Astrocyte of the spinal cord (primary cell): Measurements from ENCODE around the gene LTC4S.
A peak's percentile ranks its signal among the peaks of the same experiment; 100 is the strongest.

ENCODE experiments used
- DNase-seq: peaks from one replicate; pipeline ENCODE4 v3.0.0; 2011; ENCODE audit warnings: low read depth, low spot score
- H3K4me3 ChIP-seq: 2 replicates; pipeline ENCODE4 v1.5.1; 2011; ENCODE audit warnings: low read depth, mild to moderate bottlenecking, low read length, moderate library complexity
- in situ Hi-C: cut with HindIII; loops from 2 replicates; pipeline ENCODE4 v1.10.0; 2017; ENCODE audit warnings: low sequenced_read_pairs
- TF ChIP-seq, protein P1 (sequence below): IDR thresholded peaks from 2 replicates; pipeline ENCODE4 v1.5.1; 2012; ENCODE audit warnings: low read depth, mild to moderate bottlenecking, low read length, inconsistent platforms

The LTC4S gene

DNA sequence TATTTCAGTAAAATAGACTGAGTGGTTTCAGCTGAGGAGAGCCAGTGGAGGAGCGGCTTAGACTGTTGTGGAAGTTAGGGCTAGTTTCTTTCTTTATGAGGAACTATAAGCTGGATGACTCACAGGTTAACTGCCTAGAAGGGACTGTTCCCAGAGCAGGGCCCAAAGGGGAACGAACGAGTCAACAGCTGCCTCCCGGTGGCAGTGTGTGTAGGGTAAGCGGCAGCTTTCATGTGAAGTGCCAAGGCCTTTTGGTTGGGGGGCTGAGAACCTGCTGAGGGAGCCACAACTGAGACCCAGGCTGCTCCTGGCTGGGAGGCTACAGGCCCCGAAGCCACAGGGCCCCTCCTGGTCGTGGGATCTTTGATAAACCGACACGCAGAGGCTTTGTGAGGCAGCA is 33.9 kb downstream of the LTC4S start:
- TF ChIP-seq, protein P1, sequence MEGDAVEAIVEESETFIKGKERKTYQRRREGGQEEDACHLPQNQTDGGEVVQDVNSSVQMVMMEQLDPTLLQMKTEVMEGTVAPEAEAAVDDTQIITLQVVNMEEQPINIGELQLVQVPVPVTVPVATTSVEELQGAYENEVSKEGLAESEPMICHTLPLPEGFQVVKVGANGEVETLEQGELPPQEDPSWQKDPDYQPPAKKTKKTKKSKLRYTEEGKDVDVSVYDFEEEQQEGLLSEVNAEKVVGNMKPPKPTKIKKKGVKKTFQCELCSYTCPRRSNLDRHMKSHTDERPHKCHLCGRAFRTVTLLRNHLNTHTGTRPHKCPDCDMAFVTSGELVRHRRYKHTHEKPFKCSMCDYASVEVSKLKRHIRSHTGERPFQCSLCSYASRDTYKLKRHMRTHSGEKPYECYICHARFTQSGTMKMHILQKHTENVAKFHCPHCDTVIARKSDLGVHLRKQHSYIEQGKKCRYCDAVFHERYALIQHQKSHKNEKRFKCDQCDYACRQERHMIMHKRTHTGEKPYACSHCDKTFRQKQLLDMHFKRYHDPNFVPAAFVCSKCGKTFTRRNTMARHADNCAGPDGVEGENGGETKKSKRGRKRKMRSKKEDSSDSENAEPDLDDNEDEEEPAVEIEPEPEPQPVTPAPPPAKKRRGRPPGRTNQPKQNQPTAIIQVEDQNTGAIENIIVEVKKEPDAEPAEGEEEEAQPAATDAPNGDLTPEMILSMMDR = peak; percentile 20
- DNase-seq = peak; percentile 62
- no peak overlapping the region for H3K4me3 ChIP-seq
- in situ Hi-C loops = no loop called here

DNA sequence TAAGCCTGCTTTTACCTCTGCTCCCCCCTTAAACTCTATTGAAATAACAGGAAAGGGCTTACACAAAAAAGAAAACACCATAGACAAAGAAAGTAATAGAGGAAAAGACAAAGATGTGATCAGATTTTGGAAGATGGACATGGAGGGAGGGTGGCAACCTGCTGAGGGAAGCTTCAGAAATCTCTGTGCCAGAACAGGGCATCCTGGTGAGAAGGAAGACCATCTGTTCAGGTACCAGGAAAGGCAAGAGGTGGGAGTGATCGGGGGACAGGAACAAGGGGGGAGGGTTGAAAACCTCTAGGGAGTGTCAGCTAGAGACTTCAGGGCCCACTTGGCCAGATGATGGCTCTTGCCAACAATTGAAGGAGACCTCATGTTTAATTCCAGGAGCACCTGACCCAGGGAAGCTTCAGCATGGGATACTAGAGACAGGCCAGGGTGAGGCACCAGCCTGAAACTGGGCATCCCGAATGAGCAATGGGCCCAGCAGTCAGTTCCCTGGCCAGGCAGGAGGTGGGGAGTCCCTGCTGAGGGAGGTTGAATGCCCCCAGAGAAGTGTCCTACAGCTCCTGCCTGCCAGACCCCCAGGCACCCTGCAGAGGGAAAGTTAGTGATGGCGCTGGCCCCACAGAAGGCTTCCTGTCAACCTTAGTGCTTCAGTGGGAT is 35.1 kb downstream of the LTC4S start:
- TF ChIP-seq, protein P1 = no peak

DNA sequence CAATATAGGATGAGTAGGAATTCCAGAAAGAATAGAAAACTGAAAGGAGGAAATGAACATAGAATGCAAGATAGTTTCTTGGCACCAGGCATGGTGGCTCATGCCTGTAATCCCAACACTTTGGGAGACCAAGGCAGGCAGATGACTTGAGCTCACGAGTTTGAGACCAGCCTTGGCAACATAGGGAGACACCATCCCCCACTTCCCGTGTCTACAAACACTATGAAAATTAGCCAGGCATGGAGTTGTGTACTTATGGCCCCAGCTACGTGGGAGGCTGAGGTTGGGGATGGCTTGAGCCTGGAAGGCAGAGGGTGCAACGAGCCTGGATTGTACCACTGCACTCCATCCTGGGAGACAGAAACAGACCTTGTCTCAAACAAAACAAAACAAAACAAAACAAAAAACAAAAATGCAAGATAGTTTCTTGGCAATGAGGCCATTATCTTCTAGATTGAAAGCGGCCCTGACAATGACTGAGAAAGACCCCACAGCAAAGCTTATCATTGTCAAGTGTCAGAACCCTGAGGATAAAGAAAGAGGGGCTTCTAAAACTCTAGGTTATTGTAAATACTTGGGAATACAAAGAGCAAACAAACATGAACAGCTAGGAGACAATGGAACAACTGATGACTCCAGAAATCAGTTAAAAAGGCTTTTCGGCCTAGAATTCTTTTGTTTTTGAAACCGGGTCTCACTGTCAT is 36.1 kb downstream of the LTC4S start:
- H3K4me3 ChIP-seq = no peak overlapping the region
- no peak for DNase-seq
- TF ChIP-seq, protein P1 = no peak
- in situ Hi-C loops = no loop called here

More for the DNA sequence above, 35.1 kb downstream of the LTC4S start:
- in situ Hi-C loops = no loop called here
- H3K4me3 ChIP-seq = no peak overlapping the region
- no peak for DNase-seq

DNA sequence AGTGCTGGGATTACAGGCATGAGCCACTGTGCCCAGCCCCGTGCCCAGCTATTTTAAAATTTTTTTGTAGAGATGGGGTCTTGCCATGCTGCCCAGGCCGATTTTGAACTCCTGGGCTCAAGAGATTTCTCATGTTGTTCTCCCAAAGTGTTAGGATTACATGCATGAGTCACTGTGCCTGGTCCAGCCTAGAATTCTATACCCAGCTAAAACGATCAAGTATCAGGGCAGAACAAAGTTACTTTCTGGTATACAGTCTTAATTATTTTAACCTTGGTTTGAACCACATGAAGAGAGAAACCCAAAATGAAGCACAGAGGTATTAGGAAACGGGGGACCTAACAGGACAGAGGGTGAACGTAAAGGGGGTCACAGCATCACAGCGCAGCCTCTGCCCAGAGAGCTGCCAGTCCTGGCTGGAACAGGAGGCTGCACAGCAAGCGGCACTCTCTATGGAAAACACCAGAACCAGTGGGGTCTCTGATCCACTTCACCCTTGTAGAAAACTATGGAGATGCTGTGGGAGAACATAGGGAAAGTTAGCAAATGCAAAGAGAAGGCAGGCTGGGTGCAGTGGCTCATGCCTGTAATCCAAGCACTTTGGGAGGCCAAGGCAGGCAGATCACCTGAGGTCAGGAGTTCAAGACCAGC is 37.2 kb downstream of the LTC4S start:
- no peak for DNase-seq
- H3K4me3 ChIP-seq = no peak overlapping the region
- TF ChIP-seq, protein P1 = no peak
- in situ Hi-C loops = no loop called here

DNA sequence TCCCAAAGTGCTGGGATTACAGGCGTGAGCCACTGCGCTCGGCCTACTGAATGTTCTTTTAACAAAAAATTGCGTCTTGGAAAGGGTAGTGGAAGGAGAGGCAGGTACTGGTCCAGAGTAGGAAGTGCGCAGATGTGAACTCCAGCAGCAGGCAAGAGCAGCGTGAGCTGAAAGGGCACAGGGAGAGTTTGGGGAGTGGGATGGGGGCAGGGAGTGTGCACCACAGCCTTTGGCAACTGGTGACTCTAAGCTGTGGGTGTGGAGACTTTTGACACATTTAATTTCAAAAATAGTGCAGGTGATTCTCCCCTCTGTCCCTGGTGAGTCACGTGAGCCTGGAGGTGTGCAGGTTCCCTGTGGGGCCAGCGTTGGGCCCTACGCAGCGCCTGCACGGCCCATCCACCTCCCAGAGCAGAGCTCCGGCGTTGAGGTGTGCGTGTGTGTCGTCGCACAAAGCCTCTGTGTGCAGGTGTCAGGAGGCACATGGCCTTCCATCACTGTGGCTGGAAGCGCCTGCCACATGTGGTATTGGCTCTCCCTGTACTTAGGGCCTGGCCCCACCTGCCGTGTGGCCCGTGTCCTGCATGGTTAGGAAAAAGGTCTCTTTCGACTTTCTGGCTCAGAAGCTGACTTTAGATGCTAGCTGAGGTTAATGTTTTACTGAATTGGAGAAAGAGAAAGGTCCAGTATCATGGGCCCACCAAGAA is 38.4 kb downstream of the LTC4S start:
- H3K4me3 ChIP-seq = no peak overlapping the region
- DNase-seq = no peak
- in situ Hi-C loops = no loop called here
- TF ChIP-seq, protein P1 = no peak

DNA sequence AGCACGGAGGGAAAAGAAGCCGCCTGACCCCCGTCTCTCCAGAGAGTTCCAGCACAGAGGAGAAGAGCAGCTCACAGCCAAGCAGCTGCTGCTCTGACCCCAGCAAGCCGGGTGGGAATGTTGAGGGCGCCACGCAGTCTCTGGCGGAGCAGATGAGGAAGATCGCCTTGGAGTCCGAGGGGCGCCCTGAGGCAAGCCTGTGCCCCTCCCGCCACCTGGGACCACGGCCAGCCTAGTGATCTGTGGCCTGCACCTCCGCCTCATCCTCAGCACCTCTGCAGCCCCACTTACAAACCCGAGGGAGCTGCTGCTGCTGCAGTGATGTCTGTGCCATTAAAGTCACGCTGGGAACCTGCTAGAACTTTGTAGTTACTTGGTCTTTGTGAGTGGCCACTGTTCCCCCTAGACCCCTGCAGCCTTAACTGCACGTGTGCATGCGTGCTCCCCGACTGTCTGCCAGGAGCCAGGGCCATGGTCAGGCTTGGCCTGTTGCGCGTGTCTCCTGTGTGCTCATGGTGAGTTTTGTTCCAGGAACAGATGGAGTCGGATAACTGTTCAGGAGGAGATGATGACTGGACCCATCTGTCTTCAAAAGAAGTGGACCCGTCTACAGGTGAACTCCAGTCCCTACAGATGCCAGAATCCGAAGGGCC is 39.4 kb downstream of the LTC4S start:
- in situ Hi-C loops = no loop called here
- no peak for DNase-seq
- TF ChIP-seq, protein P1 = no peak
- no peak overlapping the region for H3K4me3 ChIP-seq
